ENCODE measurements around the gene EPS15.
"Not testable (repeated sequence)": the region's sequence is repeated elsewhere in the genome, so short reads cannot be mapped to it uniquely, and the experiment has no call there.

EPS15 gene

DNA sequence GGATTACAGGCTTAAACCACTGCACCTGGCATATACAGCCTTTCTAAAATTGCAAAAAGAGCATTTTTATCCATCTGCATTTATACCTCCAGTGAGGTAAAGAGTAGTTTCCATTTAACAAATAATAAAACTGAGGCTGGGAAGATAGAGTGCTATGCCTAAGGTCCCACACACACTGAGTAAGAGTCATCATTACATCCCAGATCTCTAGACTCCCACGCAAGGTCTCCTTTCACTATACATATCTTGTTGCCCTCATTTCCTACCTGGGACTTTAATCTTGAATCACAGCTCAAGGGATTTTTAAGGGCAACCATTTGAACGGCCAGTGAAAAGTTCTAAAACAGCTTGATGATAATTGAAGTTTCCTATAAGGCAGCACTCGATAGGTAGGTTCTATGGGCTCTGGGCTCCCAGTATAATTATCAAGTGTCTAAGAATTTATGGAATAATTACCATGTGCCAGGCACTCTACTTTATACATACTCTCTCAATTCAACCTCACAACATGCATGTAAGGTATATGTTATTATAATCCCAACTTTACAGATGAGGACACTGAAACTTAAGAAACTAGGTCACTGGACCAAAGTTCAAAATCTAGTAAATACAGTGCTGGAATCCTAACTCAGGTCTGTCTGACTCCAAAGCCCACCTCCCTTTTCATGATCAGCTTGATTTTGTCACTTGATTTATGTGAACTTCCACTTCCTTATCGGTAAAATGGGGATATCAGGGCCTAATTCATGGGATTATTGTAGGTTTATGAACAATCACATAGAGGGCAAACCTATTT lies 23.3 kb upstream of the EPS15 start:
- no peak for DNase-seq (ENCODE audit: low read depth)

GRCh38 chr1:51541313-51542050 lies 22.4 kb upstream of the EPS15 start:
- DNase-seq (ENCODE audit: low read depth): no peak

GRCh38 chr1:51537568-51537967 lies 18.5 kb upstream of the EPS15 start:
- no peak for DNase-seq (ENCODE audit: low read depth)

- DNase-seq (ENCODE audit: low read depth): no peak
Observed at GRCh38 chr1:51535006-51535592, 16.0 kb upstream of the EPS15 start.

GRCh38 chr1:51534447-51534846 lies 15.4 kb upstream of the EPS15 start:
- no peak for DNase-seq (ENCODE audit: low read depth)

DNA sequence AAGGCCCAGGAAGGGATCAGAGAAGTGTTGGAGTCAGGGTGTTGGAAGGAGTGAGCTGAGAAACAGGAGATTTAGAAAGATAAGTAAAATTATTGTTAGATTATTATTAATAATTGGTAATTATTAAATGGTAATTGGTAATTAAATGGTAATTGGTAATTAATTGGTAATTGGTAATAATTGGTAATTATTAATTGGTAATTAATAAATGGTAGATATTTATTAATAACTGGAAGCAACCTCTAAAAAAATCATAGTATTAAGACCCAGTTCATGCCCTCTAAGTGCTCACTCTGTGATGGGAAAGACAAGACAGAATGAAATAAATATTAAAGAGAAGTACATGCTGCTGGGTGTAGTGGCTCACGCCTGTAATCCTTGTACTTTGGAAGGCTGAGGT lies 13.8 kb upstream of the EPS15 start:
- DNase-seq (ENCODE audit: low read depth): no peak

DNA sequence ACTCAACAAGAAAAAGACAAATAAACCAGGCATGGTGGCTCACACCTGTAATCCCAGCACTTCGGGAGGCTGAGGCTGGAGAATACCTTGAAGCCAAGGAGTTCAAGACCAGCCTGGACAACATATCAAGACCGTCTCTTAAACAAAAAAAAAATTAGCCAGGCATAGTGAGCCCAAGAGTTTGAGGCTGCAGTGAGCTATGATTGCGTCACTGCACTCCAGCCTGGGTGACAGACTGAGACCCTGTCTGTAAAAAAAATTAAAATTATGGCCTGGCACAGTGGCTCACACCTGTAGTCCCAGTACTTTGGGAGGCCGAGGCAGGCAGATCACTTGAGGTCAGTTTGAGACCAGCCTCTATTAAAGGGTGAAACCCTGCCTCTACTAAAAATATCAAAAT lies 11.4 kb upstream of the EPS15 start:
- DNase-seq (ENCODE audit: low read depth): not testable (repeated sequence)

DNA sequence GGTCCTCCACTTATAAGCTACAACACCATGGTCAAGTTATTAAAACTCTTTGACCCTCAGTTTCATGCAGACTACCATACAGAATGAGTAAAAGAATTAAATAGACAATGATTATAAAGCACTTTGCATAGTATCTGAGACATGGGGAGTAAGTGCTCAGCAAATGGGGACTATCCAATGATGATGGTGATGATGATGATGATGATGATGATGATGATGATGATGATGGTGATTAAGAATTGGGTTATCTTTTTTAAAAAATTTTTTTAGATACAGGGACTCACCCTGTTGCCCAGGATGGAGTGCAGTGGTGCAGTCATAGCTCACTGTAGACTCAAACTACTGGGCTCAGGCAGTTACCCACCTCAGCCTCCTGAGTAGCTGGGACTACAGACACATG lies 8.1 kb upstream of the EPS15 start:
- DNase-seq (ENCODE audit: low read depth): no peak

DNA sequence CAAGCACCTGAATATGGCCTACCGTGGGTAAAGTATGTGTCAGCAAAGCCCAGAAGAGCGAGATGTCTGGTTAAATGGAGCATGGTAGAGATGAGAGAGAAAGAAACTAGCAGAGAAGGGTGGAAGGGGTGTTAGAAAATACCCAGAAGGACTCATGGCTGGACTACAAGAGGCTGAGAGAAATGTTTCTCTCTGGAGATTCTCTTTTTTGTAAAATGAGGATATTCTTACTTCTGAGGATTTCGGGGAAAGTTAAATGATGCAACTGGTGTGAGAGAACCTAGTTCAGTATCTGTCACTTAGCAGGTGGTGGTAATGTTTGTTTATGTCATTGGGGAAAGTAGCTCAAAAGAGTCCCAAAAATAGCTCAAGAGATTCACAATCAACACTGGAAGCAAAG lies 7.2 kb upstream of the EPS15 start:
- no peak for DNase-seq (ENCODE audit: low read depth)

DNA sequence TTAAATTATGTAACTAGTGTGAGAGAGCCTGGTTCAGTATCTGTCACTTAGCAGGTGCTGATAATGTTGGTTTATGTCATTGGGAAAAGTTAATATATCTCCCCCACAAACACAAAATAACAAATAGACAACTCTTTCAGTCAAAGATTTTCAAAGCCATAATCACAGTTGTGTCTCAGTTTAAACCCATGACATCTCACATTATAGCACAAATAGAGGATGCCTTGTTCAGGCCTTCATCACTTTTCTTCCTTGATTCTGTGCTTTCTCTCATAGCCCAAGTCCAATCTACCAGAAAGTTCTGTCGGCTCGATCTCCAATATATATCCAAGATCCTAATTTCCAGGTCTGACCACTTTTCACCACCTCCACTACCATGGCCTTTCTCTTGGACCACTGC lies 6.2 kb upstream of the EPS15 start:
- DNase-seq (ENCODE audit: low read depth): no peak

GRCh38 chr1:51524817-51525216 lies 5.8 kb upstream of the EPS15 start:
- no peak for DNase-seq (ENCODE audit: low read depth)

DNA sequence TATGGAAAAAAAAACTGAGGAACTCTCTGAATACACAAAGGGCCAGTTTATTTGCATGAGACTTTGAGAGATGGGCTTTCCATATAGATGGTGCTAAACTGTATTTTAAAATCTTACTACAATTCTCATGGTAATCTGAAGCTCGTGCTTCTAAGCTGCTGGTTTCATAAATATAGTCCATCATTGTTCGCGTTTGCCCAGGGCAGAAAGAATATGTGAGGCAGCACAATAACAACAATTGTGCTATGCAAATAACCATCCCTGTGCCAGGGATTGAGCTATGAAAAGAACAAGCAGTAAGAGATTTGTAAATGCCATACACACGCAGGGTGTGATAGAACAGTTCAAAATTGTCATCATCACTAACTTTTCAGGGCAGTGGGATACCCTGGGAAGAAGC lies 4.9 kb upstream of the EPS15 start:
- DNase-seq (ENCODE audit: low read depth): no peak

DNA sequence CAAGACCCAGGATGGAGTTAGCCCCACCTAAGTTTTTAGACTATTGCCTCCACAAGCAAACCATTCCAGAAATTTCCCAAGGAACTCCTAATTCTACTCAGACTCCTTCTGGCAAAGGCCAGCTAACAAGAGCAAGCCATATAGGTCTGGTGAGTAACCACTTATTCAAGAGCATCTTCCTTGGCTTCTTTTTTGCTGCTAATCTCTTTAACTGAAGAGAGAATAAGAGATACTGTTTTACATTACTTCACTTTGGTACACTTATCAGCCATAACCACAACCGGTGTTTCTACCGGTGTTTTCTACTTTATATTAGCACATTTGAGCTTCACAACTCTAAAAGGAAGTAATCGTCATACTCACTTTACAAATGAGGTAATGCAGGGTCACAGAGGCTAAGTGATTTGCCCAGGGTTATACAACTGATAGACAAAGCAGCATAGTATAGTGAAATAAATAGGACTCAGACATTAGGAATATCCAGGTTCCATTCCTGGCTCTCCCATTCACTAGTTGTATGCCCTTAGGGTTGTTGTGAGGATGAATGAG lies 1.7 kb upstream of the EPS15 start:
- no peak for DNase-seq (ENCODE audit: low read depth)

- DNase-seq (ENCODE audit: low read depth): no peak
Observed at GRCh38 chr1:51519865-51520699, 1.0 kb upstream of the EPS15 start.

DNA sequence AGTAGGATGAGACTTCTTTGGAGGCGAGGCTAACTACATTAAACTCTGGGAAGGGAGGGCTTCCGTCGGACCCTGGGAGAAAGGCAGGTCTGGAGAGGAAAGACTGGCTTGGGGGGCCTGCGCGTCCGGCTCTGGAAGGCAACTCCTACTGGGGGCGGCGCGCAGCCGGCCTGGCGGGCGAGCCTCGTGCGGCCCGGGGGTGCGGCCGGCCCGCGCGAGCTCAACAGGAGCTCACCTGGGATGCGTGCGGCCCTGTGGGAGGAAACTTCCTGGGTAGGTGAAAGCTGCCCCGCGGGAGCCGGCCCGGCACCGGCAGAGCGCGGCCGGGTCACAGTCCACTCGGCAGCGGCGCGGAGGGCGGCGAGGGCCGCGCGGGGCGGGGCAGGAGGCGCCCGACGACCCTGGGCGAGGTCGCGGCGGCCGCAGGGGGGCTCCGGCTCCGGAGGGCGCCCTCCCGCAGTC lies 449 bp downstream of the EPS15 start:
- DNase-seq (ENCODE audit: low read depth): no peak

- no peak for DNase-seq (ENCODE audit: low read depth)
Observed at GRCh38 chr1:51518033-51518585, 957 bp downstream of the EPS15 start.

DNA sequence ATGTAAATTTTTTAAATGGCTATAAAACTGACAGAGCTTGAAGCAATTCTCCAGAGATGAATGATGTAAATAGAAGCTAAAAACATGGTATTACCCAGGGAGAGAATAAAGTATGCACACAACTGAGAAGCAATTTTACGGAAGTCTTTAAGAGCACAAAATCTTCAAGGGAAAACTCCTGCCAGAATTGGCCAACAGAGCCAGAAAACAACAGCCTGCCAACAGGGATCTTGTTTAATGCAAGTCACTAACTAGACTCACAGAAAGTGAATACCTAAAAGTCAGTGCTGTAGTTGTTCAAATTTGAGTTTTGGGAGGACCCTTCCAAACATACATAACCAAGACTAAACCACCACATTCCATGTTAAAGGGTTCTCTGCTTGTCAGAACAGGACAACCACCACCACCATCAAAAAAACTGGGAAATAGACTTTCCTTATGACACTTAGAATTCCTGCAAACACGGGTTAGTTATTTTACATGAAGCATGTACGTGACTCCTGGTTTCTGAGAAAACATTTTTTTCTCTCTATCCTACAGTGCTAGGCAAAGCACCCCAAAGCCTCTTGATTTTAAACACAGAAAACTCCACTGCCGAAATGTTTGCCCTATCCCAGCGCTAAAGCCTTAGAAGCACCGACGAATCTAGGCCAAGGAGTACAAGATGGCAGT lies 1.6 kb downstream of the EPS15 start:
- DNase-seq (ENCODE audit: low read depth): no peak

DNA sequence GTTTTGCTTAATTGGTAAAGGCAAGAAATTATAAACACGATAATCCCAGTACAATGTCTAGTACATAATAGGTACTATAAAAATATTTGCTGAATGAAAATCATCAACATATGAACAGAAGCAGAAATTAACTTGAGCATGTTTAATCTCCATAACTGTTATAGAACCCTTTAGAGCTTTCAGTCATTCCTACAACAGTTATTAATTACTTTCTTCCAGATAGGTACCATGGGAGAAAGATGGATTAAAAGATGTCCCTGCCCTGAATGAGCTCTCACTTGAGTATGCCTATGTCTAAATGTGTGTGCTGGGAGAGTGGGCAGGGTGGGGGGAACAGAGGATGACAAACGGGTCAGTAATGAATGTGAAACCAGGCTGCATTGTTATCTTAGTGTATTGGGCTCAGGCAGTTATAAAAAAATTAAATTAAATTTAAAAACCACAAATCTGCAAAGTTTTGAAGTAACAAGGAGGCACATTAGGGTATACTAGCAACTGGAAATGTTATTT lies 2.4 kb downstream of the EPS15 start:
- DNase-seq (ENCODE audit: low read depth): no peak

GRCh38 chr1:51515982-51516648 lies 3.0 kb downstream of the EPS15 start:
- DNase-seq (ENCODE audit: low read depth): no peak

GRCh38 chr1:51515312-51515960 lies 3.6 kb downstream of the EPS15 start:
- DNase-seq (ENCODE audit: low read depth): no peak
